ENCODE results near the gene CYP26B1. TPM values are rescaled to one million over a fixed set of nuclear protein-coding genes. Genes with fewer than 3 reads are reported as not detected.
A peak's percentile ranks its signal among the peaks of the same experiment; 100 is the strongest.

The CYP26B1 gene
- total RNA-seq, 3 donors from 2014 or later, result 0.16 TPM; not detected in 2

DNA sequence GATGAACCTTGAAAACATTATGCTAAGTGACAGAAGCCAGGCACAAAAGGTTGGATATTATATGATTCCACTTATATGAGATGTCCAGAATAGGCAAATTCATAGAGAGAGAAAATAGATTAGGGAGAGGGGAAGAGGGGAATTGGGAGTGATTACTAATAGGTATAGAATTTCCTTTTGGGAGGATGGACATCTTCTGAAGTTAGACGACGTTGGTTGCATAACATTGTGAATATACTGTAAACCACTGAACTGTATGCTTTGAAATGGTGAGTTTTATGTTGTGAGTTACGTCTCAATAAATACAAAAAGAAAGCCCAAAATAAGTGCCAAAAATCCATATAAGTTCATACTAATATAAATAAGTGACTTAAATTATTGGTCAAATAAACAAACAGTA, 18.6 kb upstream of the CYP26B1 start:
- H3K27me3 Mint-ChIP-seq (ENCODE audit: low read depth), result peaks cover 10% of the 10 kb centered on the region
- no peaks in the 10 kb centered on the region for H3K4me1 Mint-ChIP-seq (ENCODE audit: low read depth)
- ATAC-seq (no peak), DNase-seq (no peak)
- peaks cover 4% of the 10 kb centered on the region for H3K9me3 Mint-ChIP-seq
- H3K36me3 Mint-ChIP-seq (ENCODE audit: insufficient read depth), result no peaks in the 10 kb centered on the region
- H3K4me3 Mint-ChIP-seq, result no peak overlapping the region

DNA sequence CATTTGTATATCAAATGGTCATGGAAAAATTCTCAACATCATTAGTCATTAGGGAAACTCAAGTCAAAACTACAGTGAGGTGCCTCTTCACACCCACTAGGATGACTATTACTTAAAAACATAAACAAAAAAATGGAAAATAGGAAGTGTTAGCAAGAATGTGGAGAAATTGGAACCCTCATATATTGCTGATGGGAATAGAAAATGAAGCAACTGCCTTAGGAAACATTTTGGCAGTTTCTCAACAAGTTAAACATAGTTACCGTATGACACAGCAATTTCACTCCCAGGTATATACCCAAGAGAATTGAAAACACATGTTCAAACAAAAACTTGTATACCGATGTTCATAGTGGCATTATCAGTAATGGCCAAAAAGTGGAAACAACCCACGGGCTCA, 18.1 kb upstream of the CYP26B1 start:
- H3K4me3 Mint-ChIP-seq, result no peak overlapping the region
- no peaks in the 10 kb centered on the region for H3K36me3 Mint-ChIP-seq (ENCODE audit: insufficient read depth)
- DNase-seq (no peak), ATAC-seq (no peak)
- H3K9me3 Mint-ChIP-seq, result peaks cover 4% of the 10 kb centered on the region
- peaks cover 10% of the 10 kb centered on the region for H3K27me3 Mint-ChIP-seq (ENCODE audit: low read depth)
- no peaks in the 10 kb centered on the region for H3K4me1 Mint-ChIP-seq (ENCODE audit: low read depth)

DNA sequence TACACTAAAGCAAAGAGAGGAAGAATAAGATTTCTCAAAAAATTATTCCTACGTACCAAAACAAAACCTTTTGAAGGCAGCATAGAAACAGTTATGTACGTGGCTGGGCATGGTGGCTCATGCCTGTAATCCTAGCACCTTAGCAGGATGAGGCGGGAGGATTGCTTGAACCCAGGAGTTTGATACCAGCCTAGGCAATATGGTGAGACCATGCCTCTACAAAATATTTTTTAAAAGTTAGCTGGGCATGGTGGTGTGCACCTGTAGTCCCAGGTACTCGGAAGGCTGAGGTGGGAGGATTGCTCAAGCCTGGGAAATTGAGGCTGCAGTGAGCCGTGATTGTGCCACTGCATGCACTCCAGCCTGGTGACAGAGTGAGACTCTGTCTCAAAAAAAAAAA, 14.9 kb upstream of the CYP26B1 start:
- H3K27me3 Mint-ChIP-seq (ENCODE audit: low read depth), result peaks cover 22% of the 10 kb centered on the region
- no peaks in the 10 kb centered on the region for H3K9me3 Mint-ChIP-seq
- ATAC-seq, result no peak
- H3K36me3 Mint-ChIP-seq (ENCODE audit: insufficient read depth), result no peaks in the 10 kb centered on the region
- H3K4me1 Mint-ChIP-seq (ENCODE audit: low read depth), result no peaks in the 10 kb centered on the region
- H3K4me3 Mint-ChIP-seq, result no peak overlapping the region
- DNase-seq, result no peak

DNA sequence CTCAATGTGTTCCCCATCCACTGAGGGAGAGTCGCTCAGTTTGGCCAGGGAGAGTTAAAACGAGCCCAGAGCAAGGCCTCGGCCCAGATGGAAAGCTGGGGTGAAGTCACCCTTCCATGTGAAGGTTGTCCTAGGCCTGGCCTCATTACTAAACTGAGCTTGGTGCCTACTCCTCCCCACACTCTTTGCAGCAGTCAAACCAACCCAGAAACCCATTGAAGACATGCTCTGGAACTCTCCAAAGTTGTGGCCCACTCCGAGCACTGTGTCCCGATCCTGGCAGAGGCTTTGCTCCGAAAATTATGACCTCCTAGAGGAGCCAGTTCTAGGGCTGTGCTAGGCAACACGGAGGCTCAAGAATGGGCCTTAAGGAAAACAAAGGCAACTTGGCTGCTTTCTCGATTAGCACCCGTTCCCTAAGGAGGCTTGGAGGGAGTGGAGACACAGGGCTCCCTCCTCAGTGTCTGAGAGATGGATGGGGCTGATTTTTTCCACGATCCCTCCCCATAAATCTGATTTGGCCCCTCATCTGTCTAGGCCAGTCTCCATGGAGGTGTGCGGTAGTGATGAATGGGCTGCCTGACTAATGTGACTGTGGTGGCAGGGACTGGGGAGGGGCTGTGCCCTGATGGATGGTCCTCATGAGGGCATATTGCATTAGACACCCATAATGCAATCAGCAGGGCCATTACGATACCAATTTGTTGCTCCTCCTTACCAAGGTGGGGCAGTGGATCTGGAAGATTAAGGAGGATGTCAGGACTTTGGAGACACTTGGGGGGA, 11.7 kb upstream of the CYP26B1 start:
- Mint-ChIP-seq H3K27me3 (ENCODE audit: low read depth) (peaks cover 33% of the 10 kb centered on the region), H3K4me3 (no peak overlapping the region), H3K9me3 (no peaks in the 10 kb centered on the region), H3K4me1 (ENCODE audit: low read depth) (no peaks in the 10 kb centered on the region), H3K36me3 (ENCODE audit: insufficient read depth) (no peaks in the 10 kb centered on the region)
- ATAC-seq (no peak), DNase-seq (no peak)

DNA sequence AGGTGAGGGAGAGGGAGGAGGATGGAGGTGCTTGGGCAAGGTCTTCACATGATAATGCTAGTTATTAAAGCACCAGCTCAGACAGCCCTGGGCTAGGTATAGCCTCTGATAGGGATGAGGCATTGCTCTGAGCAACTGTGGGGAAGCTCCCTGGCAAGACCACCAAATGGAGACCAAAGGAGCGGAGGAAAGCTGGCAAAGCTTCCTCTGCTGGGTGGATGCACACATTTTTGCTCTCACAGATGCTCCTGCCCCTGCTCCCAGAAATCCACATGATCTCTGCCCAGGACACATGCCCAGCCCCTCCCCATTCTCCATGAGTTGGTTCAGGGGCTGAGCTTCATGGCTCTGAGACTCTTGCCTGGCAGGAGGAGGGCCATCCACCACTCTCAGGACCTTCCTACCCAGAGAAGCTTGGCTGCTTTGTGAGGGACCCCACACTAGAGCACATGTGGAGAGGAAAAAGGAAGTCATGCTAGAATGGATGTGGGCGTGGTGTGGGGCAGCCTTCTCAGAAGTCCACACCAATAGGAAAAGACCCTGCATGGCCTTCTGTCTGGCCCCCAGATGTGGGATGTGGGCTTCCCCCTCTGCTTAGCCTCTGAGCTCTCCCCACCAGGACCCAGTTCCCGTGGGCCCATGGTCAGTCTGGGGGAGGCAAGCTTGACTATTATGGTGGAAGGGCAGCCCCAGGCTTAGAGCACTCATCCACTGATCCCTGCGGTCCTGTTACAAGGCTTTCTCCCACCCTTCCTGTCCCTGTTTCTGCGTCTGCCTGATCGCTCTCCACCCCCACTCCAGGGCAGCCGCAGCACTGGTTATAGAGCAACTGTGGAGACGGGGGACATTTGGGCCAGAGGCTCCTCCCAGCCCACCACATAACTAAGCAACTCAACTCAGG, 10.5 kb upstream of the CYP26B1 start:
- H3K9me3 Mint-ChIP-seq, result no peaks in the 10 kb centered on the region
- DNase-seq, result no peak
- H3K36me3 Mint-ChIP-seq (ENCODE audit: insufficient read depth), result no peaks in the 10 kb centered on the region
- no peaks in the 10 kb centered on the region for H3K4me1 Mint-ChIP-seq (ENCODE audit: low read depth)
- H3K27me3 Mint-ChIP-seq (ENCODE audit: low read depth), result peaks cover 39% of the 10 kb centered on the region
- no peak overlapping the region for H3K4me3 Mint-ChIP-seq
- ATAC-seq, result no peak

DNA sequence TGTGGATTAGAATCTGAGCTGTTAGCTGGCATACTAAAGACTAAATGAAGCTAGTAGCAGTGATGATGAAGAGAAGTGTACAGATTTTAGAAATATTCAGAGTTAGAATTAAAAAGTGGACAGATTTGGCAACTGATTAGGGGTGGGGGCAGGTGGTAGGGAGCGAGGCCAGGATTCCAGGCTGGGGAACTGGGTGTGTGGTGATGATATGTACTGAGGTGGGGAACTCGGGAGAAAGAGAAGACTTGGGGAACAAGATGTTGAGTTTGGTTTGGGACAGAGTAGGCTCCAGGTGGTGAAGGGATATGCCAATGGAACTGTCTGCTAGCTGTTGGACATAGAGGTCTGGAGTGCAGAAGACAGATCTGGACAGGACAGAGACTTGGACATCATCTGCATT, 9.2 kb upstream of the CYP26B1 start:
- no peaks in the 10 kb centered on the region for H3K36me3 Mint-ChIP-seq (ENCODE audit: insufficient read depth)
- H3K27me3 Mint-ChIP-seq (ENCODE audit: low read depth), result peaks cover 37% of the 10 kb centered on the region
- ATAC-seq (no peak), DNase-seq (no peak)
- no peak overlapping the region for H3K4me3 Mint-ChIP-seq
- H3K4me1 Mint-ChIP-seq (ENCODE audit: low read depth), result no peaks in the 10 kb centered on the region
- H3K9me3 Mint-ChIP-seq, result no peaks in the 10 kb centered on the region

DNA sequence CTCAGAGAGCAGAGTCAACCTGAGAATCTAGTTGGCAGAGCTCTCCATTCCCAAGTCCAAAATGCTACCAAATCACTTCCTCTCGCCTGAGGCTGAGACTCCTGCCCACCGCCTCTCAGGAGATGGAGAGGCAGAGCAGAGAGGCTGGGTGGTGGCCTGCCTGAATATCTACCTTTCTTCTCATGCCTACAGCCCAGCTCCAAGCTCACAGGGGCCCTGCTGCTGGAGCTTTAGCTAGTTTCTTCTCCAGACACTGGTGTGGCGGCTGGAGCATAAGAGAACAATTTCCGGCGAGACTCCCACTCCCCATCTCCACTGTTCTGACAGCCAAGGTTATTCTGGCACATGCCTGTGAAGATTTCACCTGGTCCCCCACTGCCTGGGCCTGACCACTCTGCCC, 8.1 kb upstream of the CYP26B1 start:
- DNase-seq (no peak), ATAC-seq (no peak)
- H3K9me3 Mint-ChIP-seq, result no peaks in the 10 kb centered on the region
- H3K4me1 Mint-ChIP-seq (ENCODE audit: low read depth), result no peaks in the 10 kb centered on the region
- peaks cover 43% of the 10 kb centered on the region for H3K27me3 Mint-ChIP-seq (ENCODE audit: low read depth)
- H3K36me3 Mint-ChIP-seq (ENCODE audit: insufficient read depth), result no peaks in the 10 kb centered on the region
- no peak overlapping the region for H3K4me3 Mint-ChIP-seq

DNA sequence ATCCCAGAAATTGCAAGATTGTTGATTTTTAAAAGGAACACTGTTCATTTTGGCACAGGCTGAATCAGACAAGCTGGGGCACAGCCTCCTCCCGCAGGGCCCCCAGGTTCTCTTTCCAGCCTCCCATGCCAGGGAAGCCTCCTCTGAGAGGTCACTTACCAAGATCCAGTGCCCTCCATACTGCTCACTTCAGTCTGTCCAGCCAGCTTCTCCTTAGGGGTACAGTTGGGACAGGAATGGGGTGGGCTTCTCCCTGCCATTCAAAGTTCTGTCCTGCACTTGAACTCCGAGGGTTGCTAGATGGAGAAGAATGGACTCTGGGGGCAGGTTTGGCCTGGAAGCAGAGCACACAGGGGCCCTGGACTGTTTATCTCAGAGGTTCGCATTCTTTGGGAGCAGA, 7.5 kb upstream of the CYP26B1 start:
- no peaks in the 10 kb centered on the region for H3K9me3 Mint-ChIP-seq
- DNase-seq, result no peak
- peaks cover 47% of the 10 kb centered on the region for H3K27me3 Mint-ChIP-seq (ENCODE audit: low read depth)
- ATAC-seq, result no peak
- H3K36me3 Mint-ChIP-seq (ENCODE audit: insufficient read depth), result no peaks in the 10 kb centered on the region
- H3K4me1 Mint-ChIP-seq (ENCODE audit: low read depth), result peaks cover 2% of the 10 kb centered on the region
- H3K4me3 Mint-ChIP-seq, result no peak overlapping the region

DNA sequence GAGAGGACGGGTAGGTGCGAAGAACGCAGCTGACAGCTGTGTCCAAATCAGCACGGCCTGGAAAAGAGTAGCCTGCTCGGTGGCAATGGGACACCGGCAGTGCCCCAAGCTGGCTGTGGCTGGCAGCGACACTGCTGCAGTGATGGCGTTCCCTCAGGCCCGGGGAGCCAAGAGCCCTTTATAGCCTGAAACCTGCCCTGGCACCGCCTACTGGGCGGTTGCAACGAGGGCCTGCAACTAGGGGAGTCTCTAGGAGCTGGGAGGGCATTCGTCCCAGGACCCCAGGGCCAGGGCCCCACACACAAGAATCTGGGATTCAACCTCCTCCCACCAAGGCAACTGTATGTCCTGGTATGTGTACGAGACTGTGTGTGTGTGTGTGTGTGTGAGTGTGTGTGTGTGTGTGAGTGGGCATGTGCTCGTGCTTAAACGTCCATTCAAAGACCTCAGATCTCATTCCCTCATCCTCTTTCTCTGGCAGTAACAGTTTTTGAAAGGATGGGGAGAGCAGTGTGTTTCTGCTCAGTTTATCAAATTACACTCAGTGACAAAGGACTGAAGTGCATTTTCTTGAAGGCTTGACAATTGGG, 6.8 kb upstream of the CYP26B1 start:
- peaks cover 47% of the 10 kb centered on the region for H3K27me3 Mint-ChIP-seq (ENCODE audit: low read depth)

DNA sequence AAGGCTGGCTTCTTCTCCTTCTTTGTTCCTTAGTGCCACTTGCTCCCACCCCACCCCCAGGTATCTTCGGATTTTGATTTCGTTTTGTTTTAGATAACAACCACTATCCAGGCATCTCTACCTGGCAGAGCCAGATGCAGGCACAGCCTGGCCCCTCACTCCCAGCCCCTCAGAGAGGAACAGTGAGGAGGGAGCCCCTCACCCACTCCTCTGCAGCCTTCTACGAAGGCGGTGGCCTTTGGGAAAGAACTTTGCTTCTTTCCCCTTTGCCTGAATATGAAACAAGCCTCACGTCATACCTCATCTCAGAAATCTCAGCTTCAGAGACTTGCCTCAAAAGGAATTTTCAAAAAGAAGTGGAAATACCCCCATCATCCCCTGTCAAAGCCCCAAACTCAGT, 6.3 kb upstream of the CYP26B1 start:
- Mint-ChIP-seq H3K9me3 (no peaks in the 10 kb centered on the region), H3K36me3 (ENCODE audit: insufficient read depth) (no peaks in the 10 kb centered on the region), H3K4me1 (ENCODE audit: low read depth) (peaks cover 14% of the 10 kb centered on the region), H3K4me3 (no peak overlapping the region), H3K27me3 (ENCODE audit: low read depth) (peaks cover 50% of the 10 kb centered on the region)
- DNase-seq (no peak), ATAC-seq (no peak)

More for the DNA sequence above, 6.8 kb upstream of the CYP26B1 start:
- Mint-ChIP-seq H3K4me3 (no peak overlapping the region), H3K4me1 (ENCODE audit: low read depth) (peaks cover 9% of the 10 kb centered on the region), H3K36me3 (ENCODE audit: insufficient read depth) (no peaks in the 10 kb centered on the region), H3K9me3 (no peaks in the 10 kb centered on the region)
- no peak for ATAC-seq
- DNase-seq, result no peak

DNA sequence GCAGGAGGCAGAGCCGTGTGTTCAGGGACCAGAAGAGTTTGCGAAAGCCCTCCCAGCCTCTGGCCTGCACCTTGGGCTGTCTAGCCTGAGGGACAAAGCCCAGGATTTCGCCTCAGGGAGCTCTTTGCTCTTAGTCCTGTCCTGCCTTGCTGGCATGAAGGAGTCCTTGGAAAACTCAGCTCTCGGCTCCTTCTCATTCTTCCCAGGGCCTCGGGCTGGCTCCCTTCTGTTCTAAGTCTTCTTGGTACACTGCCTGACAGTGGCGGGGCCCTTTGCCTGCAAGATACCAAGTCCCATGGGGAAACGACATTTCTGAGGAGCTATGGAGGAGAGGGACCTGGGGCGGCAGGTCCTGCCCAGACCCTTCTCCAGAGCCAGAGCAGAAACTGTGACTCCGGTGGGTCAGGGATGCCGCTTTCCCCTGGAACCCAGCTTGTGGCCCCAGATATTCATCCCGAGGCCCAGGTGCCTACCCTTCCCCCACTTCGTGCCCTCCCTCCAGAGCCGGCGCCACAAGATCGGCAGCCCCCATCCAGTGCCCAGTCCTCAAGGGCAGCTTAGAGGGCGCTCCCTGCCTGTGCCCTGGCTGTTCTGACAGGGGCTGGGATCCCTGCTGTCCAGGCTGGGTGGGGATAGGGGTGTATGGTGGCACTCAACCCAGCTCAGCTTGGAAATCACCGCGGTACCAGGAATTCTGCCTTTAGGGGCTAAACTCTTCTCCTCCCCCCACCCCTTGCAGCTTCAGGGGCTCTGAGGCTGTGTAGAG, 5.5 kb upstream of the CYP26B1 start:
- ATAC-seq (no peak), DNase-seq (no peak)
- H3K4me3 Mint-ChIP-seq, result no peak overlapping the region
- H3K9me3 Mint-ChIP-seq, result no peaks in the 10 kb centered on the region
- H3K36me3 Mint-ChIP-seq (ENCODE audit: insufficient read depth), result no peaks in the 10 kb centered on the region
- peaks cover 17% of the 10 kb centered on the region for H3K4me1 Mint-ChIP-seq (ENCODE audit: low read depth)
- H3K27me3 Mint-ChIP-seq (ENCODE audit: low read depth), result peaks cover 53% of the 10 kb centered on the region

DNA sequence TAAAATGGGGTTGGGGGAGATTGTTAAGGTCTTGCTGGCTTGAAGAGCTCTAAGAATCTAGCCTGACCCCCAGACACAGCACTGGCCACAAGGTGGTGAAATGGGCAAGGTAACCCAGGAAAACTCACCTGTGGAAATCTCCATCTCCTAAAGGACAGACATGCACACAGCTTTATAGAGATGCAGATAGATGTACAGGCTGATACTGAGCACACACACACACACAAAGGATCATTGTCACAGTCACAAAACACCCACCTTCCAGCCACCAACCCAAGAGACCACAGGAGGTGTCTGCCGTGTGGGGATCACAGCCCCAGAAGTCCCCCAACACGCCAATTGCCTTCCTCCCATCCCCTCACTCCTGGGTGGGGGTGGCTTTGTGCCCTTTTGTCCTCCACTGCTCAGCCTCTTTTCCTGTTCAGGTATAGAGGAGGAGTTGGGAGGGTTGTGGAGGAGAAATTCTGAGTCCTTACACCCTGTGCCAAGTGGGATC, 3.2 kb upstream of the CYP26B1 start:
- Mint-ChIP-seq H3K9me3 (no peaks in the 10 kb centered on the region), H3K4me1 (ENCODE audit: low read depth) (peaks cover 30% of the 10 kb centered on the region), H3K4me3 (no peak overlapping the region), H3K27me3 (ENCODE audit: low read depth) (peaks cover 66% of the 10 kb centered on the region), H3K36me3 (ENCODE audit: insufficient read depth) (no peaks in the 10 kb centered on the region)
- DNase-seq (no peak), ATAC-seq (no peak)

DNA sequence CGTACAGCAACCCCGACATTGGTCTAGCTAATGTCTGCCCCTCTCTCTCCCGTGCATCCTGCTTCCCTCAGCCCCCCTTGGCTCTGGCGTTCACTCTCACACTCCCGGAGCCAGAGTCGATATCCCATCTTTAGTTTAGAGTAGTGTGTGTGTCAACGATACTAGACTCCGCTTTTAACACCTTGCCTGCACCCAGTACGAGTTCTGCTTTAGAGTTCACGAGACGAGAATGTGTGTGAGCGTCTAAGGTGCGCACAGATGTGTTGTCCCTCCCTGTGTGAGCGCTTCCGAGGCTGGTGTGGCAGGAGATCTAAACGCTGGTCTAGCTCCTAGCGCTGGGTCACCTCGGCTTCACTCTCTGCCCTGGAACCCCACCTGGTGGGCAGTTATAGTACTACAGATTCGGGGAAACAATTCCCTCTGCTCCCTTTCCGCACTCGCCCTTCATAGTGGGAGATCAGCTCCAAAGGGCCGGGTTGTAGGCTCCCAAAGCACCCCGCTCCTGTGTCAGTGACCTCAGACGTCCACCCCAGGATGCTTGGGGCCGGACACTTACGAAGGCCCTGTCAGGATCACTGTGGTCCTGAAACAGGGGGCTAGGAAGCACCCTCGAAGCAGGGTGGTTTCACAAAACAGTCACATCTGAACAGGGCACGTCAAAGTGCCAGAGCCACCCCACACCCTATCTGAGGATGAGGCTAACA, 2.6 kb upstream of the CYP26B1 start:
- peak; percentile 47 for DNase-seq
- H3K27me3 Mint-ChIP-seq (ENCODE audit: low read depth), result peaks cover 69% of the 10 kb centered on the region

More for the DNA sequence above, 2.6 kb upstream of the CYP26B1 start:
- Mint-ChIP-seq H3K36me3 (ENCODE audit: insufficient read depth) (no peaks in the 10 kb centered on the region), H3K9me3 (no peaks in the 10 kb centered on the region), H3K4me1 (ENCODE audit: low read depth) (peaks cover 36% of the 10 kb centered on the region), H3K4me3 (peak overlapping the region; percentile 68)
- peak; percentile 63 to 64 for ATAC-seq
